Peyer's patch (tissue), 4 donors: ENCODE measurements around the gene EPHA7. TPM values are rescaled to one million over a fixed set of nuclear protein-coding genes. Genes with fewer than 3 reads are reported as not detected.

Experiments
- DNase-seq, 3 donors: peaks; one replicate each; pipeline ENCODE4 v3.0.0-alpha.2; 2017 to 2019
- H3K27ac ChIP-seq, 4 donors: fragments of 200-600 bp; sonication (generic); one replicate each; pipeline ENCODE4 v1.5.1; 2016 to 2019
- H3K27me3 ChIP-seq, 2 donors: fragments of 200-600 bp; sonication (generic); one replicate each; pipeline ENCODE4 v1.5.1; 2019
- H3K36me3 ChIP-seq, 3 donors: fragments of 200-600 bp; sonication (generic); one replicate each; pipeline ENCODE4 v1.5.1; 2016 to 2019
- H3K4me1 ChIP-seq, 4 donors: fragments of 200-600 bp; sonication (generic); one replicate each; pipeline ENCODE4 v1.5.1; 2016 to 2019
- H3K4me3 ChIP-seq, 4 donors: fragments of 200-600 bp; sonication (generic); 1 replicate in 3 of 4; 2 replicates in 1 of 4; pipeline ENCODE4 v1.5.1; 2016 to 2019; ENCODE audit warnings: mild to moderate bottlenecking in 1 of 4
- H3K9me3 ChIP-seq, 4 donors: fragments of 200-600 bp; sonication (generic); one replicate each; pipeline ENCODE4 v1.5.1; 2016 to 2019; ENCODE audit warnings: mild to moderate bottlenecking in 1 of 4
- POLR2A ChIP-seq, 2 donors: fragments of 450-650 bp; IDR thresholded peaks; one replicate each; pipeline ENCODE4 v1.5.1; 2017; ENCODE audit warnings: antibody characterized with exemption in 2 of 2, mild to moderate bottlenecking in 2 of 2, moderate library complexity in 2 of 2
- total RNA-seq, 4 donors: library from RNA; depleted of rRNA; stranded (reverse); fragments of >200 nt; gene quantifications; one replicate each; pipeline ENCODE4 v1.1.0, GENCODE V29; 2016
- TF ChIP-seq, protein P1 (sequence below), 6 experiments: fragments of 450-650 bp in 4 of 6; fragments of 200-600 bp in 2 of 6; sonication (generic) in 1 of 6; IDR thresholded peaks; one replicate each; pipeline ENCODE4 v1.5.1; 2017 to 2019; ENCODE audit warnings: antibody characterized with exemption in 6 of 6, mild to moderate bottlenecking in 3 of 6, moderate library complexity in 1 of 6

Gene EPHA7
- 1 to 10 TPM in 3 of 4 donors, not detected in 1; 1.5 to 6.6 (median 3.9) TPM for total RNA-seq

DNA sequence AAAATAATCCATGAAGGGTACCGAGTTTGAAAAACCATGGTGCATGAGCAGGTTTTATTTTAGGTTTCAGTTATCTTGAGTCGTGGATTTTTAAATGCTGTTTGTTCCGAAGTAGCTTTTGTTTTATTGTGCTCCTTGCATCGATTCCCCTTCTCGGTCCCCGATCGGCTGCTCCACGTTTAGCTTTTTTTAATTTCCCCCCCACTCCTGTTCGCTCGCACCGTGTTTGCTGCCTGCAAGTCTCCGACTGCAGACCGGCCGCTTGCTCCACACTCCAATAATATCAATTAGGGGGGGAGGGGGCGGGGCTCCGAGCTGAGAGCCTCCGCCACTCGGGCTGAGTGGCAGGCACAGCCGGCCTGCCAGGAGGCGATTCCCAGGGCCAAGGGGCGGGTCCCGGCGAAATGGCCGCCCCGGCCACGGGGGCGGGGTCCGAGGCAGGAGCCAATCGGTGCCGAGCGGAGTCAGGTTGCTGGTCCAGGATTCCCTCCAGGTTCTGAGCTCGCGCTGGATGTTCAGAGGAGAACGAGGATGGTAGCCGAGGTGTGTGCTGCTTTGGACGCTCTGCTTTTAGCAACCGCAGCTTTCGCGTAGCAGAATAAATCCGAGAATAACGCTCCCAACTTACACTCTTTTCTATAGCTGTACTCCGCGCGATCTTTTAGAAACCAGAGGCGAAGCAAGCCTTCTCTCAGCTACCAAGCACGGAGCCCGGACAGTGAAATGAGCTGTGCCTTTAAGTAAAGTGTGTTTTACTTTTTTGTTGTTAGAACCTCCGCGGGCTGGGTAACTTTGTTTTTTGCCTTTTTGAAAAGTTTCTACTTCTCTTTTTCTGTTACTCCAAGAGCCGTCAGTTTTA, at the start of gene EPHA7:
Gene EPHA7 (minus strand): TSS at position 256 of the 859 bp plus-strand sequence. CDS start 218 bp downstream, at position 38.
- Histone ChIP-seq H3K9me3 (no peaks in the 10 kb centered on the region), H3K4me1 (peaks cover 0 to 36% (median 0%) of the 10 kb centered on the region in 4 donors), H3K36me3 (no peaks in the 10 kb centered on the region), H3K27me3 (peaks cover 0 to 21% of the 10 kb centered on the region in 2 donors), H3K27ac (peak within 1 kb of the TSS in 1 of 4 donors; percentile 36), H3K4me3 (peak within 1 kb of the TSS; percentile 25 to 55 (median 42))
- peak; percentile 39 to 87 (median 86) for DNase-seq
- no peak for TF ChIP-seq POLR2A (IDR thresholded peaks at IDR 0.05)
- TF ChIP-seq, protein P1, sequence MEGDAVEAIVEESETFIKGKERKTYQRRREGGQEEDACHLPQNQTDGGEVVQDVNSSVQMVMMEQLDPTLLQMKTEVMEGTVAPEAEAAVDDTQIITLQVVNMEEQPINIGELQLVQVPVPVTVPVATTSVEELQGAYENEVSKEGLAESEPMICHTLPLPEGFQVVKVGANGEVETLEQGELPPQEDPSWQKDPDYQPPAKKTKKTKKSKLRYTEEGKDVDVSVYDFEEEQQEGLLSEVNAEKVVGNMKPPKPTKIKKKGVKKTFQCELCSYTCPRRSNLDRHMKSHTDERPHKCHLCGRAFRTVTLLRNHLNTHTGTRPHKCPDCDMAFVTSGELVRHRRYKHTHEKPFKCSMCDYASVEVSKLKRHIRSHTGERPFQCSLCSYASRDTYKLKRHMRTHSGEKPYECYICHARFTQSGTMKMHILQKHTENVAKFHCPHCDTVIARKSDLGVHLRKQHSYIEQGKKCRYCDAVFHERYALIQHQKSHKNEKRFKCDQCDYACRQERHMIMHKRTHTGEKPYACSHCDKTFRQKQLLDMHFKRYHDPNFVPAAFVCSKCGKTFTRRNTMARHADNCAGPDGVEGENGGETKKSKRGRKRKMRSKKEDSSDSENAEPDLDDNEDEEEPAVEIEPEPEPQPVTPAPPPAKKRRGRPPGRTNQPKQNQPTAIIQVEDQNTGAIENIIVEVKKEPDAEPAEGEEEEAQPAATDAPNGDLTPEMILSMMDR (IDR thresholded peaks at IDR 0.05), result no peak

DNA sequence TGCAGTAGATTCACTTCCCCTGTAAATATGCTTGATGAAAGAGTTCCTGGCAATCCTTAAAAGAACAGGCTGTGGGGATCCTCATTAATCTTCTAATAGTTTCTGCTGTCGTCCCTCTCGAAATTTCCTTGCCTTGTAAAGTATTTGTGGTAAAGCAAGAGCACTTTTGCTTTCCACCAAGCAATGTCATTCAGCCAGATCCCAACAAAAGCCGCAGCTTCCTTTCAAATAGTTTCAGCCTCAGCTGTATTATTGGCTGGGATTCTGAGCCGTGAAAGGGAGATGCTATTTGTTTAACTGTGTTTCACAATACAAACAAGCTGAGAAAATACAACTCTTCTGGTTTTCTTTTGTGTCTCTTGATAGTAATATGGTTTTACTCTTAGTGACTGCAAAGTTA, 48.9 kb upstream of the EPHA7 start:
- no peak overlapping the region for H3K27ac ChIP-seq
- TF ChIP-seq, protein P1 (IDR thresholded peaks at IDR 0.05), result no peak
- no peak for TF ChIP-seq POLR2A (IDR thresholded peaks at IDR 0.05)
- no peaks in the 10 kb centered on the region for H3K36me3 ChIP-seq
- no peak for DNase-seq
- no peak overlapping the region for H3K4me3 ChIP-seq
- no peaks in the 10 kb centered on the region for H3K4me1 ChIP-seq
- H3K9me3 ChIP-seq, result no peaks in the 10 kb centered on the region
- no peaks in the 10 kb centered on the region for H3K27me3 ChIP-seq

DNA sequence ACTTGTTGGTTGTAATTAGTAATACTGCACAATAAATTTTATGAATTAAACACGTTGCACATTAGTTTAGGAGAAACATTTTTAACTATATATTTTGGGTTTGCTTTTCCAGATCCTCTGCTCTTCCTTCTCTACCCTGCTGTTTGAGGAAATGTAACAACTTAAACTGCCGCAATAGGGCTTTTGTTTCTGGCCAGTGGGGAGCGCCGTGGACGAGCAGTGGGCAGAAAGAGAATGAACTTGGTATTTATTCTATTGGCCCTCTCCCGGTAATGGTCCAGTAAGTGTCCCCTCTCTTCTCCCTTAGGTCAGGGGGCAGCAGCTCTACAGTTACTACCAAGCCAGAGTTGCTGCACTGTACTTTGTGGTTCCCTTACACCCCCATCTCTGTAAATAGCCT, 35.2 kb upstream of the EPHA7 start:
- H3K4me1 ChIP-seq, result no peaks in the 10 kb centered on the region
- H3K9me3 ChIP-seq, result no peaks in the 10 kb centered on the region
- no peak for DNase-seq
- TF ChIP-seq, protein P1 (IDR thresholded peaks at IDR 0.05), result no peak
- no peak for TF ChIP-seq POLR2A (IDR thresholded peaks at IDR 0.05)
- H3K27ac ChIP-seq, result no peak overlapping the region
- no peaks in the 10 kb centered on the region for H3K36me3 ChIP-seq
- H3K27me3 ChIP-seq, result no peaks in the 10 kb centered on the region
- no peak overlapping the region for H3K4me3 ChIP-seq

DNA sequence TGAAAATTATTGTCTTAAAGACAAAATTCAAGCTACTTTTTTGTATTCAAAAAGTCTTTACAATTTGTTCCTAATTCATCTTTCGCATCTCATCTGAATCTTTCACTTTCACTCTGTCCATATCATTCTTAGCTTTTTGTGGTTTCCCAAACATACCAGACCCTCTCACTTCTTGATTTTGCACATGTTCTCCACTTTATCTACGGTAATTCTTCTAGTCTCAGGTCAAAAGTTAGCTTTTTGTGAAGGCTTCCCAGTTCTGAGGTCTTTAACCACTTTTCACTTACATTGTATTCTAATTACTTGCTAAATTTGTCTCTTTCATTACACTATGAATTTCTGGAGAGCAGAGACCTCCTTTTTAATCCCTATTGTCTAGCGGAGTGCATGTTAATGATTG, 34.6 kb upstream of the EPHA7 start:
- Histone ChIP-seq H3K27ac (no peak overlapping the region), H3K9me3 (no peaks in the 10 kb centered on the region), H3K27me3 (no peaks in the 10 kb centered on the region), H3K36me3 (no peaks in the 10 kb centered on the region), H3K4me1 (no peaks in the 10 kb centered on the region), H3K4me3 (no peak overlapping the region)
- TF ChIP-seq, protein P1 (IDR thresholded peaks at IDR 0.05), result no peak
- no peak for DNase-seq

DNA sequence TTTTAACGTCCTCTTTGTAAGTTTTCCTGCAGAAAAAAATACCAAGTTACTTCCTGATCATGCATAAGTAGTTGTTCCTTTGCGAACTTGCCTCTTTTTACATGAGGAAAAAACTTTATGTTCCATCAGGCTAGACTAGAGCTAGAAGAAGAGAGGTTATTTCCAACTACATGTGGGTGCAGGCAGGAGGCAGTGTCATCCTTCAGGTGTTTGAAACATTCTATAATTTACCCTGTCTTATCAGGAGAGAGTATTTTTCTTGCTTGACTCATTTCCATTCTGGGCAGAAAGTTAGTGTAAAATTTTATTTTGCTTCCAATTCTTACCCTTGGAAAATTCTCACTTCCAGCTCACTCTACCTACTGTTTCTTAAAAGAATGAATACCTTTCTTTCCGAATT, 28.5 kb upstream of the EPHA7 start:
- Histone ChIP-seq H3K27ac (no peak overlapping the region), H3K36me3 (no peaks in the 10 kb centered on the region), H3K4me1 (no peaks in the 10 kb centered on the region), H3K4me3 (no peak overlapping the region), H3K27me3 (no peaks in the 10 kb centered on the region), H3K9me3 (no peaks in the 10 kb centered on the region)
- no peak for DNase-seq
- TF ChIP-seq, protein P1 (IDR thresholded peaks at IDR 0.05), result peak in 3 of 6 experiments; percentile 18 to 38 (median 34)
- TF ChIP-seq POLR2A (IDR thresholded peaks at IDR 0.05), result no peak
